Fibroblast of the conjunctiva (primary cell): ENCODE results near the gene ZNF217.
"Not testable (repeated sequence)": the region's sequence is repeated elsewhere in the genome, so short reads cannot be mapped to it uniquely, and the experiment has no call there.

Experiments used
- DNase-seq: peaks from one replicate; pipeline ENCODE4 v3.0.0-alpha.2; 2010; ENCODE audit warnings: low read depth

ZNF217 gene

DNA sequence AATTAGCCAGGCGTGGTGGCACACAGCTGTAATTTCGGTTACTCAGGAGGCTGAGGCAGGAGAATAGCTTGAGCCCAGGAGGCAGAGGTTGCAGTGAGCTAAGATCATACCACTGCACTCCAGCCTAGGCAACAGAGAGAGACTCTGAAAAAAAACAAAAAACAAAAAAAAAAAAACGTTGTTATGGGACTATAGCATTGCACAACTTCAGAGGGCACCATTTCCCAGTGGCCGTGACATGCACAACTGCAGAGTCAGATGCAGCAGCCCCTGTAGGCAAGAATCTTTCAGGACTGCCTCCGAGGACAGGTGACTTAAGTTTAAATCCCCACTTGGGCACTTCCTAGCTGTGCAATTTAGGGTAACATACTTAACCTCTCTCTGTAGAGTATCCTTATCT is 64.0 kb downstream of the ZNF217 start:
- DNase-seq = no peak

DNA sequence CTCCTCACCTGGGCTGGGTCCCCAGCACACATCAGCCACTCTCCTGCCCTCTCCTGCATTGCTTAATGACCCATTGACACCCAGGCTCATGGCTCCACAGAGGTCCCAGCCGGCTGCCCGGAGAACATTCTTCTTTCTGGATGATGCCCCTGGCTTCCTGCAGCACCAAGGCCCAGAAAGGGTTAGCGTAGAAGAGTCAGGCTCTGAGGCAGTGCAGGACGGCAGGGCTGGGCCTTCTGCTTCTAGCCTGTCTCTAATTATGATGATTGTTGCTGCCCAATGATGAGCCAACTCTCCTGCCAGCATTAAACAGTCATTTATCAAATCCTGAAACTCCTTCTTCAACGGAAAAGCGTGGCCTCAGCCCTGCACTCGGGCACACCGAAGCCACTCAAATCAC is 66.4 kb downstream of the ZNF217 start:
- no peak for DNase-seq

DNA sequence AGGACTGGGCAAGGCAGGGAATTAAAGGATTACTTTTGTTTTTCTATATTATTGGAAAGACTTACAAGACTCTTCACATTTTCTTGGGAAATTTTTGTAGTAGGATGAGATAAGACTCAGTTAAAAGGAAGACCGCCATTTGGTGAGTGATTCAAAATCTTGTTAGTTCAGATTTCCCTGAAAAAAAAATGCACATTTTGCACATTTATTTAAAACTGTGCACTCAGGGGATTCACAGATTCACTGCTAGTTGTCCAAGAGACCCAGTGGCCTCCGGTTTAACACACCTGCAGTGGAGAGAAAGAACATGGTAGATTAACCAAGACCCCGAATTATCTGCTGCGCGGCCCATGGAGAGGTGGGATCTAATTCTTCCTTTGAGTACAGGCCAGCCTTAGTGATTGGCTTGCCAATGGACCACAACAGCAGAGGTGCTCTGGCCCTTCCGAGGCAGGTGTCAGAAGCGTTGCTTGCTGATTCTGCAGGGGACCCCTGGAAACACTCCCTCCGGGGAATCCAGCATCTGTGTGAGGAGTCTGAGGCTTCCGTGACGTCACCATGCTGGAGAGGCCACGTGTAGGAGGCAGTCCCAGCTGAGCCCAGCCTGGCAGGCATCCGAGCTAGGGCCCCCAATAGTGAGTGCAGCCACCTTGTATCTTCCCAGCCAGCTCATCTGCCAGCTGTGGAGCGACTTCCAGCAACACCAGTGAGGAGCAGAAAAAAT is 68.9 kb downstream of the ZNF217 start:
- no peak for DNase-seq

DNA sequence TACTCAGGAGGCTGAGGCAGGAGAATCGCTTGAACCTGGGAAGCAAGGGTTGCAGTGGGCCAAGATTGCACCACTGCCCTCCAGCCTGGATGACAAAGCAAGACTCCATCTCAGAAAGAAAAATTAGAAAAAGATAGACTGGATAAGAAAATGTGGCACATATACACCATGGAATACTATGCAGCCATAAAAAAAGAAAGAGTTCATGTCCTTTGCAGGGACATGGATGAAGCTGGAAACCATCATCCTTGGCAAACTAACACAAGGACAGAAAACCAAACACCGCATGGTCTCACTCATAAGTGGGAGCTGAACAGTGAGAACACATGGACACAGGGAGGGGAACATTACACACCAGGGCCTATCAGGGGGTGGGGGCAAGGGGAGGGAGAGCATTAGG is 70.0 kb downstream of the ZNF217 start:
- DNase-seq = not testable (repeated sequence)

DNA sequence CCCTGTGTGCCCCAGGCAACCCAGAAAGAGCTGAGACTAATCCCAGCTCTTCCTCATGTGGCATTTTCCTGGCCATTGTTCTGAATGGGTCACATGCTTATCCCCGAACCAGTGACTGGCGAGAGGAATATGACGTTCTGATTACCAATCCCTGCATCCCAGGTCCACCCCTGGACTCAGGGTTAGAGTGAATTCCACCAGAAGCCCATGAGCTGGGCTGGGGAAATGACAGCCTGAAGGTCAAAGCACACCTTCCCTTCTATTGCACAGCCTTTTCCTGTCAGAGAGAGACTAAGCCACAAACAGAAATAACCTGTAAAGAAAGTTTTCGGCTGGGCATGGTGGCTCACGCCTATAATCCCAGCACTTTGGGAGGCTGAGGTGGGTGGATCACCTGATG is 70.9 kb downstream of the ZNF217 start:
- DNase-seq = no peak

DNA sequence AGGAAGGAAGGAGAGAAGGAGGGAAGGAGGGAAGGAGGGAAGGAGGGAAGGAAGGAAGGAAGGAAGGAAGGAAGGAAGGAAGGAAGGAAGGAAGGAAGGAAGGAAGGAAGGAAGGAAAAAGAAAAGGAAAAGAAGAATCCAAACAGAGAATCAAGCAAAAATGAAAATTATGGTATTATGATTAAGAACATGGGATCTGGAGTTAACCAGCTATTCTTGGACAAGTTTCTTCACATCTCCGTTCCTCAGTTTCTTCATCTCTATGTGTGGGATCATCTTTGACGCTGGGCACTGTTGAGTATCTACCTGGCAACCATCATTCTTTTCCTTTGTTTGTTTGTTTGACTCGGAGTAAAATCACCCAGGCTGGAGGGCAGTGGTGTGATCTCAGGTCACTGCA is 71.6 kb downstream of the ZNF217 start:
- DNase-seq = no peak

DNA sequence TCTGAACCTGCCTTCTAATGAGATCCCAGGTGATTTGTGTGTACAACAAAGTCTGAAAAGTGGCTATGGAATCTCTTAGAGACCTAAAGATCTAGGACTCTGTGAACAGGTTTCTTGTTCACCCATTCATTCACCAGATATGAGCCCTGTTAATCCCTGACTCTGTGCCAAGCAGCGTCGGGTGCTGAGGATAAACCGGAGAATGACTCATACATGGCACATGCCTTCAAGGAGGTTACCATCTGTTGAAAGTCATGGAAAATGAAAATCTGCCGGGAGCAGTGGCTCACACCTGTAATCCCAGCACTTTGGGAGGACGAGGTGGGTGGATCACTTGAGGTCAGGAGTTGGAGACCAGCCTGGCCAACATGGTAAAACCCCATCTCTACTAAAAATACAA is 72.2 kb downstream of the ZNF217 start:
- peak; percentile 38 for DNase-seq

DNA sequence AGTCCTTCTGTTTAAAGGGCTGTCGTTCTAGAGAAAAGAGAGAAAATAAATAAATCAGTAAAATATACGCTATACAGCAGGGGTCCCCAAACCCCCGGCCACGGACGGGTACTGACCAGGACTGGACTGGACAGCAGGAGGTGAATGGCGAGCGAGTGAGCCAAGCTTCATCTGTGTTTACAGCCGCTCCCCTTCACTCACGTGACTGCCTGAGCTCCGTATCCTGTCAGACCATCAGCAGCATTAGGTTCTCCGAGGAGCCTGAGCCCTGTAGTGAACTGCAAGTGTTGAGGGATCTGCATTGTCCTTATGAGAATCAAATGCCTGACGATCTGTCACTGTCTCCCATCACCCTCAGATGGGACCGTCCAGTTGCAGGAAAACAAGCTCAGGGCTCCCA is 76.5 kb downstream of the ZNF217 start:
- no peak for DNase-seq
